HG02610 (cell line): Measurements from ENCODE around the gene TMOD1.

Experiments used
- ATAC-seq: cut with Tn5 transposase; IDR thresholded peaks from one replicate; pipeline ENCODE4 v1.9.1; 2021; ENCODE audit warnings: mild to moderate bottlenecking, moderate library complexity; ENCODE audit not compliant: unreplicated experiment

TMOD1 gene

DNA sequence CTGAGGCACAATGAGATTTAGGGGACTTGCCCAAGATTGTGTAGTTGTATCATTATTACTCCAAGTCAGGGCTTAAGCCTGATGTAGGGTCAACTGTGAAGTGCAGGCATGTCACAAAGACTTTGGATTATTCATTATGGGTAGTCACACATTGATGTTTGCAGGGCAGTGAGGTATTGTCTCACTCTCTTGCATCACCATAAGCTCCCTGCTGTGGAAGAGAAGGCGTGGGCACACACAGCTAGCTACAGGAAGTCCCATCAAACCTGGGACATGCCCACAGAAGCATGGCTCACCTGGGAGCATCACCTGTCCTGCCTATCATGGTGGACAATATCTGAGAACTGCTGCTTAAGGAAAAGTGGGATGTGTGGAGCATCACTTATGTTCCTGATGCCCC, 42.1 kb downstream of the TMOD1 start:
- ATAC-seq: no peak

DNA sequence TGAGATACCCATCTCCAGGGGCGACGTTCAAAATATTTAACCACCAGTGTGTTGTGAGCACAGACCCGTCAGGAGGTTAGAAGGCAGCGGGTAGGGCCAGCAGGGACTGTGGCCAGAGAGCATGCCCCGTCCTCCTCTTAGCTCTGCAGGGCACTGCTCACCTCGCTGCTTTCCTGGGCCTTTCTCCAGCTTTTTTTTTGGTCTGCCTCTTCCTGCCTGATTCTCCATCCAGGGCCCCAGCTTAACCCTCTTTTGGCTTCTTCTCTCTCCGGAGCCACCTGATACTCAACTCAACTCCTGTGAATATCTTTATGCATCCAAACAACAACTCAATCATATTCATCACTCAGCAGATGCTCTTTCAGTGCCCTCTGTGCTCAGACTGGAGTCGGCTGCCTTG, 44.0 kb downstream of the TMOD1 start:
- no peak for ATAC-seq

DNA sequence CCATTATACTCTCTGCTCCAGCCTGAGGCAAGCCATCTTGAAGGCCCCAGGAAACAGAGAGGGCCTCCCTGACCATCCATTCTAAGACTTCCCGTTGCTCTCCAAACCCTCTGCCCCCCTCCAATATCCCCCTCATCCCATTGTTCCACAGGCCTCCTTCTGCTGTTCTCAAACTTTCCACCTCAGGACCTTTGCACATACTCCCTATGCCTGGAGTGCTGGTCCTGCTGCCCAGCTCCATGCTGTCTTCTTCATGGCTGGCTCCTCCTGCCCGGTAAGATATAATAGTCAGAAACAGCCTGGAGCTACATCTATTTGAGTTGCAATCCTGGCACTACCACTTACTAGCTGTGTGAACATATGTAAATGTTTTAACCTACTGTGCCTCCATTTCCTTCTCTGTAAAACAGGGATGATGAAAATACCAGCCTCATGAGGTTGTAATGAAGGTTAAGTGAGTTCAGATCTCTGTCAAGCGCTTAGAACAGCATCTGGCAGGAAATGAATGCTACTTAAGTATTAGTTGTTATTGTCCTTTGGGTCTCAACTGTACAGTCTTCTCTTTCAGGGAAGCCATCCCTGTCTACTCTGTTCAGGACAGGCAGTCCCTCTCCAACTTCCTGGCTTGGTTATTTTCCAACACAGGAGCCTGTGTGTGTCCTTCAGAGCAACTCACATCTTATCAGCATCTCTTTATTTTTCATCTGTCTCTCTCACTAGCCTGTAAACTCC, 45.8 kb downstream of the TMOD1 start:
- ATAC-seq: no peak

DNA sequence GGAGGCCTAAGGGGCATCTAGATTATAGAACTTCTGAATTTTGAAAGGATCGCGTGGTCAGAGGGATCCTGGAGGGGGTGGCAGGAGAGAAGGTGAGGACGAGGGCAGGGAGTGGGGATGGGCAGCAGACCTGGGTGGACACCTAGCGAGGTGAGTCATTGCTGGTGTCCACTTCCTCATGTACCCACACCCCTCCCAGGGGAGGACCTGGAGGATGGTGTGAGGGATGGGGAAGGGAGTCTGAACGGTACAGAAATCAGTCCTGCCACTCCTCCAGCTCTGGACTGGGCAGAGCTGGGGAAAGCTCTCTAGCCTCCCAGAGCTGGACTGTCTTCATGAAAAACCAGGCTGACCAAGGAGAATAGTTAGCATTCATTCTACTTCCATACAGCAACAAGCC, 46.9 kb downstream of the TMOD1 start:
- no peak for ATAC-seq

DNA sequence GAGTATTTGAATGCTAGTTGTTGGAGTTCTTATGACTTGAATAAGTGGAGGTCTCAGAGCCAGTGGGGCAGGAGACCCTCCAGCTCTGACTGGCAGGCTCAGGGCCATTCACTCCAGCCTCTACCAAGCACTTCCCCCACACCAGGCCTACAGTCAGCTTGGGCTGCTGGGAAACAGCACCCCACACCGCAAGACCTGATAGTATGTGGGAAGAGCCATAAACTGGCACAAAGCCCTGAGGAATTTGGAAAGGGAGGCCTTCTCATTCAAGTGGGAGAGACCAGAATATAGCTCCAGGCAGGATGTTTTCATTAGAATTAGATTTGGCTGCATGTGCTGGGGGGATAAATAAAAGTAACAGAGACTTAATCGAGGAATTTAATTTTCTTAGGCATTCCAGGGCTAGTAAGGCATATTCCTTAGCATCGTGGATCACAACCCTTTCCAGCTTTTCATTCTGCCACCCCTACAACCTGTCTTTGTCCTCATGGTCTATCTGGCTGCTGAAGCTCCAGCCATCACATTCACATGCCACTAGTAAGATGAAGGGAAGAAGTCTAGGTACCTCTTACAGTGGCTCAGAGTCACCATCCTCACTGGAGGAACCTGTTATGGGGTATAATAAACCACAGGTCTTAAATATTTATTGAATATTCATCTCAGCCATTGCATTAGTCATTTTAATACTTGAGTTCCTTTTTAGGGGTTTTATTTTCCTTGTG, 47.5 kb downstream of the TMOD1 start:
- no peak for ATAC-seq

DNA sequence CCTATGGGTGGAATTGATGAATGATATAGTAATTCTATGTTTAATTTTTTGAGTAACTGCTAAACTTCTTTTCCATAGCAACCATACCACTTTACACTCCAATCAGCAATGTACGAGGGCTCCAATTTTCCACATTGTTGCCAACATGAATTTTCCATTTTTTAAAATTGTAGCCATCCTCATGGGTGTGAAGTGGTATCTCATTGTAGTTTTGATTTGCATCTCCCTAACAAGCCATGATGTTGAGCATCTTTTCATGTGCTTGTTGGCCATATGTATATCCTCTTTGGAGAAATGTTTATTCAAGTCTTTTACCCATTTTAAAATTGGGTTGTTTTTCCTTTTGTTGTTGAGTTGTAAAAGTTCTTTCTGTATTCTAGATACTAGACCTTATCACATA, 48.9 kb downstream of the TMOD1 start:
- ATAC-seq: no peak

DNA sequence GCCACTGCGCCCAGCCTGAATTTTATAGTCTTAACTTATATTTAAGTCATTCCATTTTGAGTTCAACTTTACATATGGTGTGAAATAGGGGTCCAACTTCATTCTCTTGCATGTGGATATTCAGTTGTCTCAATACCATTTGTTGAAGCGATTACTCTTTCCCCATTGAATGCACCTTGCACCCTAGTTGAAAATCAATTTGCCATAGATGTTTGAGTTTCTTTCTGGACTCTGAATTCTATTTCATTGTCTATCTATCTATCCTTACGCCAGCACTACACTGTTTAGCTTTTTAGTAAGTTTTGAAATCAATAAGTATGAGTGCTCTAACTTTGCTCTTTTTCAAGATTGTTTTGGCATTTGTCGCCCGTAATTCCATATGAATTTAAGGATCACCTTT, 49.8 kb downstream of the TMOD1 start:
- no peak for ATAC-seq

DNA sequence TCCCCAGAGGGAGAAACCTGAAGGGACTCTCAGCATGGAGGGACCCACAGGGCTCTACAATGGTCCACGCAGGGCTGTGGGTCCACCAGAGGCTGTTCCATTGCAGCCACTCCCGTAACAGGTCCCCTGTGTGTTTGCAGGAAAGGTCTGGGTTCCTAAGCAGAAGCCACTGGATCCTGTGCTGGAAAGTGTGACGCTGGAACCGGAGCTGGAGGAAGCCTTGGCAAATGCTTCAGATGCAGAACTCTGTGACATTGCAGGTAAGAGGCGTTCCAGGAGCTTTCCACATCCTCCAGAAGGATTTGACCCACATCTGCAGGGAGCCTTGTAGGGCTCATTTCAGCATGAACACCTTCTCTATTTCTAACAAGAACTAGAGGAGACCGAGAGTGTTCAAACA, 51.7 kb downstream of the TMOD1 start:
- ATAC-seq: no peak

DNA sequence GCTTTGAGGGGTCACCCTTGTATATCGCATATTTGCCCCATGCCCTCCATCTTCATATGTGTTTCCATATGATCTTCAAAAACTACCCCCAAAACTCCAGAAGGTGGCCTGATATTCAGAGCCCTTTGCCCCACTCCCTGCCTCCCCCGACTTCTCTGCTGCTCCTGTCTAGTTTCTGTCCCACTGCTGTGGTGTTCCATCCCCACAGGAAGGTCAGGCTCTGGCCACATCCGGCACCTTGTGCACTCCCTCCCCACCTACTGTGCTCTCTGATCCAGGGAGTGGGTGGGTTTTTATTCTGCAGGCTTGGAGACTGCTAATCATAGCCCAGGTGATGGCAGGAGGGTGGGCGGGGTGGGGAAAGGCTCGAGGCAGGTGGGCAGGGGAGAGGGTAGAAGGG, 52.4 kb downstream of the TMOD1 start:
- ATAC-seq: no peak

DNA sequence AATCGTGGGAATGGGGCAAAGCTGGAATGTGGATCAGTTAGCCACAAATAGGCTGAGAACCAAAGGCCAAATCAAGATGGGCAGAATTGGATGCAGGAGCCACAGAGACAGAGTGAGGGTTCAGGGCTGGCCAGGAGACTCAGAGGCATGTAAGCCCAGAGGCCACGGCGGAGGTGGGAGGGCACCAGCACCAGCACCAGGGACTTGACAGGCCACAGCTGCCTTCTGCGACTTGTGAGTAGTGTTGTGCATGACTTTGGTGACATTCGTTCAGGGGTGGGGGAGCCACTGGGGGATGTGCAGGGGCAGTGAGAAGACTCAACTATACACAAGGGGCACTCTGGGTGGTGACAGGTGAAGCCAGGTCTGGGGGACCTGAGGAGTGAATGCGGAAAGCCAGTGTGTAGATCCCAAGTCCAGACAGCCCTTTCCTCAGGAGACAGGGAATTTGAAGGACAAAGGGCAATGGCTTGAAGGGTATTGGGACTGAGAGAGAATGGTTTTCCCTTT, 53.2 kb downstream of the TMOD1 start:
- ATAC-seq: no peak

DNA sequence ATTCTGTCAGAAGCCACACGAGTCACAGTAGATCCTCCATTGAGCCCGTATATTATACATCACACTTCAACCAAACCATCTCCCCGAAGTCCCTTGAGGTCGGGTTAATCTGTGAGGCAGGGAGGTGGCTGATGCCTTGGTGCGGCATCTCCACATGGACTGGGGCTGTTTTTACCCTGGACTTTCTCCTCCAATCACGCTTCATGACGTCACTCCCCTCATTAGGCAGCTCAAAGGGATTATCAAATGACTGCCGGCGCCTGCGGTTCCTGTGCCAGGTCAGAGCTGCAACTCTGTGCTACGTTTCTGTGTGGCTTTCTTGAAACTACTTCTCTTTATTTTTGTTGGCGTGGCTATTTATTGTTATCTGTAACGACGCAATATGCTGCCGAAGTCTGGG, 53.7 kb downstream of the TMOD1 start:
- no peak for ATAC-seq

DNA sequence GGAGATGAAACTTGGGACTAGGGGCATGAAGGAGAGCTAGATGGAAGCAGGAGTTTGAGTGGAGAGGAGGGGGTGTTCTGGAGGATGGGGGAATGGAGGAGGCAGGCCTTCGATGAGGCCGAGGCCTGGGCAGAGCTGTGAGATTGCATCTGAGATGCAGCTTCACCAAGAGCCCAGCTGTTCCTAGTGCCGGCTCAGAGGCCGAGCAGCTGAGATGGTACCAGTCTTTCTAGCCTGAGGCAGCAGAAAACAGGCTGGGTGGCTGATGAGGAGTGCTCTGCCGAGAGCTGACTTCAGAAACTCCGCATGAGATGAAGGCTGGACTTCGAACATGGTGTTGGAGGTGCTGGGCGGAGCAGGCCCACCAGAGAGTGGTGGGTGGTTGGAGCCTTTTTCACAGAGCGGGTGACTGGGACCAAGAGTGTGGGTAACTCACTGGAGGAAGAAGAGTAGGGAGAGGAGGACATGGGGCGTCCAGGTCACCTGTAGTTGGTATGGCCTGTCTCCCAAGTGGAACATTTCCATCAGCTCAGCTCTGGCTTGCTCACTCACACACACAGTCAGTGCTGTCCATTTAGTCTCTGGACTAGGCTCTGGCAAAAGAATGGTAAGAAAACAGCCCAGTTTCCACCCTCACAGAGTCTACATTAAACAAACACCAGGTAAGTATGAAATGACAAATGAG, 54.7 kb downstream of the TMOD1 start:
- ATAC-seq: no peak

DNA sequence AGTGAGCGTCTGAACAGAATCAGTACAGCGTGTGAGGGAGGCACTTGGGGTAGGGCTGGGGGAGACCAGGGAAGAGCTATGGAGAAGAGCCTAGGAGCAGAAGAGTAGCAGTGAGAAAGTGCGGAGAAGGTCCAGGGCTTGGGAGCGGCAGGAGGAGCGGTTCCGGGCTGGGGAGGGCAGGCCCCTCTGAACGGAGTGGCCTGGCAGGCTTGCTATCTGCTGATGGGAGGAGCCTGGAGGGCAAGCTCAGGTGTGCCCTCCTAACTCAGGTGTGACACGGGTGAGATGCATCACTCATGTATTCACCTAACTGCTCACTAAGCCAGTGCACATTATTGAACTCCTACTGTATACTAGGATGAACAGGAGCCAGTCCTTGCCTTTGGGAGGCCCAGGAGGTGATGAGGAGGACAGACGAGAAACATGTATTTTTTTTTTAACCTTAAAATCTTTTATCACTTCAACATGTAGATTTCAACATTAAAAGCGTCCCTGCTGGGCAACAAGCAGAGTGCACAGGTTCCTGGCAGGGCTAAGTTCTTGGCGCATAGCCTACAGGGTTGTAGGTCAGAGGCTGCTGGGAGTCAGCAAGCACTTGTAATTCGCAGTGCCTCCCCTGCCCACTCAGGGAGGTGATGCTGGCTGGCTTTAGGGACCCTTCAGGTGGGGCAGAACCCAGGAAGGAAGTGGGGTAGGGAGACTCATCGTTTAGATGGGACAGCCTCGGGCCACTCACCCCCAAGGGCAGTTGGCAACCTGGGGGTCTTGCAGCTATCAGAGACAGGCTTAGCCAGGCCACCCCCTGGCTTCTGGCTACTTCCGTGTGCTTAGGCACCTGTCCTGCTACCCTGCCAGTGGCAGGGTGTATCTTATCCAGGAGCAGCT, 55.5 kb downstream of the TMOD1 start:
- no peak for ATAC-seq

DNA sequence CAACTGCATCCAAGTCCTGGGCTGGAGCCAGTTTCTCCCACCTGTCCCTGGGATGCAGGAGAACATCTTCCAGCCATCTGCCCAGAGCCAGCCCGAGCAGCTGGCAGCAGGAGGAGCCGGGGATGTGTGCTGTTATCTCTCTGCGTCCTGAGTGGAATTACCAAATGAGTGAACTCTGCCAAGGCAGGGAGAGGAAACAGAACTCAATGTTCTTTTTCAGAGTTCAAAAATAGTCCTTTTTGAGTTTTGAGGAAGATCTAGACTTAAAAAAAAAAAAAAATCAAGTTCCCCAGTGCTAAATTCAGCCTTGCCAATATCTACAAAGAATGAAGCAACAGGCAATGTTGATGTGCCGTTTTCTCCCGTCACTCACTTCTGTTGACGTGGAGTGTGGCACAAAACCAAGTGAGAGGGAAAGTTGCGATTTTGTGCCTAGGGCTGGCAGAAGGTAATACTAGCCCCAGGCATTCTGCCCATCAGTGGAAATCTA, 56.2 kb downstream of the TMOD1 start:
- no peak for ATAC-seq

DNA sequence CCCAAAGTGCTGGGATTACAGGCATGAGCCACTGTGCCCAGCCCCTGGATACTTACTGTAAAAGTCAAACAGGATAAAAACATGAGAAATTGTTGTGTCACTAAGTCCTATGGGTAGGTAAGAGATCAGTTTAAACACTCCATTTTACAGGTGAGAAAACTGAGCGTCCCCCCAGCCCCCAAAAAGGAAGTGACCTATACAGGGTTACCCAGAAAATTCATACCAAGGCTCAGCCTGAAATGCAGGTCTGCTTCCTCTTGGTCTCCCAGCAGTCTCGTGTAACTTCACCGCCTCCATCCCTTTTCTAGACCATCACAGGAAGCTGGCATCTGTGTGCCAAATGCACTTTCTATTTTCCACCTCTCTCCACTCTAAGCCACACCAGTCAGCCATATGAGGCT, 57.2 kb downstream of the TMOD1 start:
- peak; percentile 25 for ATAC-seq

DNA sequence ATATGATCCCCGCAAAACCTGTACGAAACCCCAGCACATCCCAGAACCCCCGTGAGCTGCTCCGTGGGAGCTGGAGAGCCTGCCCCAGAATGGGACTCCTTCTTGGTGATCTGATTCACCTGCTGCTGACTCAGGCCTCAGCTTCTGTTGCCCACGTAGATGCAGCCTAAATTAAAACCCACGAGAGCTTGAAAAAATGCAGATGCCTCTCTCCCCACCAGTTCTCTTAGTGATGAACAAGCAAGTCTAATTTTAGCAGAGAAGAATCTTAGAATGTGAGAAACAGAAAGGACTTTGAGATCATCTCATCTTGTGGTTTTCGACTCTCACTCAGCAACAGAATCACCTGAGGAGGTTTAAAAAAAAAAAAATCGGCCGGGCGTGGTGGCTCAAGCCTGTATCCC, 57.6 kb downstream of the TMOD1 start:
- peak; percentile 78 for ATAC-seq

DNA sequence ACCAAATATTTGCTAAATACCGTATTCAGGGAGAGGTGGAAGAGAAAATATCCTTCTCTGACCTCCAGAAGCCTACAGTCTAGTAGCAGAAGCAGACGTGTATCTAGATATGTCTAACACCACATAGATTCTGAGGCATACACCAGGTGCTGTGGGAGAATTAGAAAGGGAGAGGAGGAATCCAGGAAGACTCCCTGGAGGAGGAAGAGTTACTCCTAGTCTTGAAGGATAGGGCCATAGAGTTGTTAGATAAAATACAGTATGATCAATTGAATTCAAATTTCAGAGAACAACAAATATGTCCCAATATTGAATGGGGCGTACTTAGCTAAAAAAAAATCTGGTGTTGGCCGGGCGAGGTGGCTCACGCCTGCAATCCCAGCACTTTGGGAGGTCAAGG, 58.7 kb downstream of the TMOD1 start:
- no peak for ATAC-seq

DNA sequence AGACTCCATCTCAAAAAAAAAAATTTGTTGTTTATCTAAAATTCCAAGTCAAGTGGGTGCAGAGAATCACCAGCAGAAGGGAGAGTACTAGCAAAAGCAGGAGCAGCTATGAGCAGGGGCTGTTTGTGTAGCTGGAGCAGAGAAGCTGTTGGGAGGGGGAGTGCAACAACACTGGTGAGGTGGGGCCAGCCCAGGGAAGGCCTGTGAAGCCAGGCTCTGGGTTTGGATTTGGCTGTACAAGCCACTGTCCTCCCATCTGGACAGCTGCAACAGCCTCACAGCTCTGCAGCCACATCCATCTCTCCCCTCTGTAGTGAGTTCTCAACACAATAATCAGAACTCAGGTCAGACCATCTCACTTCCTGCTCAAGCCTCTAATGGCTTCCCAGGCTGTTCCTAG, 59.4 kb downstream of the TMOD1 start:
- ATAC-seq: no peak

DNA sequence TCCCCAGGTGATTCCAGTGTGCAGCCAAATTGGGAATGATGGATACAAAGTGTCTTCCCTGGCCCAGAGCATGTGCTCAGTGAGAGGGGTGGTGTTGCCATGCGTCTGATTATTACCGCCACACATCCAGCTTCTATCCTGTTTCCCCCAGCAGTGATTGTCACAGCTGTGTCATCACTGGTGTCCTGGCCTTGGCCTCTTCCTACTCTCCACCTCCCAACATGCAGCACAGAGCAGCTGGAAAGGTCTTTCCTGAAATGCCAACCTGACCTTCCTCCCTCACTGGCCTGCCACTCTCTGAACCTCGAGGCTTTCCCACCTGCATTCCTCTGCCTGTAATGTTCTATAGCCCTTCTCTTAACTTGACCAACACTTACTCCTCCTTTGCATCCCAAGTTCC, 60.0 kb downstream of the TMOD1 start:
- no peak for ATAC-seq

DNA sequence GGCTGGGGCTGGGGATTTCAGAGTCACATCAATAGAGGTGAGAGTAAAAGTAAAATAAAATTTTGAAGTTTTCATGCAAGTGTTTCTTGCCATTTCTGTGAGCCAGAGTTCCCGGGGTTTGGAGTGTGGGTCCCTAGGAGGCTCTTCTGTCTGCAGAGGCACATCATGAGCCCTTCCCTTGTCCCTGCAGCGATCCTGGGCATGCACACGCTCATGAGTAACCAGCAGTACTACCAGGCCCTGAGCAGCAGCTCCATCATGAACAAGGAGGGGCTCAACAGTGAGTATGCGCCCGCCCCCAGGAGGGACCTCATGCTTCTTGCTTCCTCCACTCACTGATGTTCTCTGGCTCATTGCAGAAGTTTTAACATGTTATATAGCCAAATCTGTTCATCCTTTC, 61.1 kb downstream of the TMOD1 start:
- no peak for ATAC-seq
